Ramos (cell line): ENCODE data around the gene ENPP7.

Experiments
- in situ Hi-C: fragments of 300-500 bp; cut with MboI; formaldehyde crosslinking; loops from one replicate; pipeline ENCODE4 v1.14.3; 2022; ENCODE audit warnings: low sequenced_read_pairs; ENCODE audit not compliant: unreplicated experiment

ENPP7 gene

GRCh38 chr17:79730769-79731483 lies at the start of gene ENPP7:
TSS of gene ENPP7 (plus strand) at chr17:79730943. CDS start at chr17:79731140, 197 bp downstream.
- in situ Hi-C loops, result no loop called here

- in situ Hi-C loops, result no loop called here
Observed at GRCh38 chr17:79681101-79681621, 49.6 kb upstream of the ENPP7 start.

DNA sequence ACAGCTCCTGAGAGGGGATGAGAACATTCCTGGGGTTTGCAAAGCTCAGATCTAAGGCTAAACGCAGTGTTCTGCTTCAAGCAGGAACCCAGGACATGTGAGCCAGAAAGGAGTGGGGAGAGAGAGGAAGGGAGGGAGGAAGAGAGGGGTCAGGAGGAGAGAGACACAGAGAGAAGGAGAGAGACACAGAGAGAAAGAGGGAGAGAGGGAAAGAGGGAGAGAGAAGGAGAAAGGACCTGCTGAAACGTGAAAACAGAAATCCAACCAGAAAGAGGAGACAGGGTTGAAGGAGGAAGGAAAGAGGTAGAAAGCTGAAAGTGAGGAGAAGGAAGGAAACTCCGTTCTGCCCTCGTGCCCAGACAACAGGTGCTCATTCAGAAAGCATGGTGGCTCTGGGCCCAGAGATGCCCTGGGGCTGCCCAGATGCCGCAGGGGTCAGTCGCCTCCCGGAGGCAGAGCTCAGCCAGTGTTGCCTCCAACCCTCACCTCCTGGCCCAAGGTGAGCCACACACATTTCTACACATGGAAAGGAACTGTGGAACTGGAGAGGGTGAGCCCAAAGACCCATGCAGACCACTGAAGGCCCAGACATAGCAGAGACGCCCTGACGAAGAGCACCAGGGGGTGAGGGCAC lies 49.0 kb upstream of the ENPP7 start:
- in situ Hi-C loops, result no loop called here

GRCh38 chr17:79683365-79683764 lies 47.4 kb upstream of the ENPP7 start:
- in situ Hi-C loops, result no loop called here

DNA sequence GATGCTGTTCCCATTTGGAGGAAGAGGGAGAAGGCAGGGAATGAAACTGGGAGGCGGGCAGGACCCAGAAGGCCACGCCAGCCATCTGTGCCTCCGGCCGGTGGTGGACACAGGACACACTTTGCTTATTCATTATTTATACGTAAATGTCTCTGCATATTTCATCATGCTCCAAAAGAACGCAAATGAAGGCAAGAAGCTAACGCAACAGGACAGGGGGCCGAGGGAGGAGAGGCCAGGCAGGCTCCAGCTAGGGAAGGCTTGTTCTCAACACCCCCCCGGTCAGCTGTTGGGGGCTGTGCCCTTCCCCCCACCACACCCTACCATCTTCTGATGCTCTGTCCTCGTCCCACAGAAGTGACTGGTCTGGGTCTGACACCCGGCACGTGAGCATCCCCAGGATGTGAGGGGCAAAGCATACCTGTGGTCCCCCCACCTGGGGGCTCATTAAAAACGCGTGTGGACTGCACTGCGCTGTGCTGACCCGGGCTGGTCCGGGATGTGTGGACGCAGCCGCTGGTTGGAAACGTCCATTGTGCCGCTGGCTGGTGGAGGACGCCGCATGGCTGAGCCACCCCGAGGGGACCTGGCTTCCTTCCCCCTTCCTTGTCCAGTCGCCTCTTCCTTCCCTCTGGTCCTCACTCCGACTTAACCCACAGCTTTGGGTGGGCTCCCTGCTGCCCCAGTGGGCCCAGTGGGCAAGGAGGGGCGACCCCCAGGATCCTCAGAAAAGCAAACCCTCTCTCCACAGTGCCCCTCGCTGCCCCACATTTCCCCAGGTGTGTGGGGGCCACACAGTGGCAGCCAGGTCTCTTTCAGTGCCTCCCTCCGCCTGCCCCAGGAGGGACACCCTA lies 46.4 kb upstream of the ENPP7 start:
- in situ Hi-C loops, result no loop called here

GRCh38 chr17:79685121-79685520 lies 45.6 kb upstream of the ENPP7 start:
- in situ Hi-C loops, result no loop called here

DNA sequence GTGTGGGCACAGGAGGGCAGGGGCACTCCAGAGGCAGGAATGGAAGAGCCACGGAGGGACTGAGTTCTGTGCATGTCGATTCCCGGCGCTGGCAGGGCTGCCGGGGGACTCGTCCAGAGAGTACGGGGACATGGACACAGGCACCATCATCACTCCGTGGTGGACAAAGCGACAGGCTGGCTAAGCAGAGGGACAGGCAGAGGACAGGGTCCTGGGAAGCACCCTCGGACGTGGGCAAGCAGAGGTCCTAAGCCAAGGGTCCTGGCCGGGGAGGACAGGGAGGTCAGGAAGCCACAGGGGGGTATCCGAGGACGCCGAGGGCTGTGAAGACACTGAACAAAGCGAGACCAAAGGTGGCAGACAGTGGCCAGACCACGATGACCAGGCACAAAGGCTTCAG lies 44.3 kb upstream of the ENPP7 start:
- in situ Hi-C loops, result no loop called here

GRCh38 chr17:79690466-79690865 lies 40.3 kb upstream of the ENPP7 start:
- in situ Hi-C loops, result no loop called here

DNA sequence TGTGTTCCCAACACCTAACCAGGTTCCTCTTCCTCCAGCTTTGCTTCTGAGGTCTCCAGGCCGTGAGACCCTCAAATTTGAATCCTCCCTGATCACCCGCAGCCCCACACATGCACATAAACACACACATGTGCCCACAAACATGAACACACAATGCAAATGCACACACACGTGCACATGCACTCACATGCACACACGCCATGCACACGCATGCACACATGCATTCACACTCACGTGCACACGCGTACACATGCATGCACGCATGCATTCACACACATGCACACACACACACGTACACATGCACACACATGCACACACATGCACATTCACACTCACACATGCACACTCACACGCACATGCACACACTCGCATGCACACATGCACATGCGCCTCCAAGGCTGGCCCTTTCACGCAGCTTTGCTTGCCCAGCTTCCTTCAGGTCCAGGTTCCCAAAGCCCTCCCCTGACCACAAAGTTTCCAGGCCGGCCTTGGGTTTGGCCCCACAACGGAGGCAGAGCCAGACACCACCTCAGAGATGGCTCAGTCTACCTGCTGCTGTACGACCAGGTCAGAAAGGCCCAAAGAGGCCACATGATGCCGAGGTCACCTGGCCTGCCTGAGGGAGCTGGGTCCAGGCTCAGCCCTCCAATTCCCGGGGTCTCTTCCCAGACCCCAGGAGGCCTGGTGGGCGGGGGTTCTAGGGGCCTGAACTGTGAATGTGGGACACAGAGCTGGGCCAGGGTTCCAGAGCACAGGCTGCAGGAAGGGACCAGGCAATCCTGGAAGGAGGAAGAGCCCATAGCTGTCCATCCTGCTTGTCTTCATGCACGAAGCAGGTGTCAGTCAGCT lies 39.5 kb upstream of the ENPP7 start:
- in situ Hi-C loops, result no loop called here

DNA sequence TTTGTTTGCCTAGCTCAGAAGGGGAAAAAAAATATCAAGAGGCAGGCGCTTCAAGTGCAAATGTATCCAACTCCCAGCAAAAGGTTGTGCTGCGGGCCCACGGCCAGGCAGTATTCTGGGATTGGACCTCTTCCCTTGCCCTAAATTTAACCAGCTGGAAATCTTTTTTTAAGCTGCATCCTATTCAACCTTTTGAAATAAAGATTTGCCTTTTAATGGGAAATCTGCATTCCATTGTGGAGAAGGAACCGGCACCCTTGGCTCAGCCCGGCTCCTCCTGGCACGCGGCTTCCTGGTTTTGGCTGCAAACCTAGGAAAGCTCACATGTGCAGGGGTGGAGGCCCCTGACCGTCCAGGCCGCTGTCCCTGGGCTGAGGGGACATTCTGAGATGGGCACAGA lies 38.8 kb upstream of the ENPP7 start:
- in situ Hi-C loops, result no loop called here

DNA sequence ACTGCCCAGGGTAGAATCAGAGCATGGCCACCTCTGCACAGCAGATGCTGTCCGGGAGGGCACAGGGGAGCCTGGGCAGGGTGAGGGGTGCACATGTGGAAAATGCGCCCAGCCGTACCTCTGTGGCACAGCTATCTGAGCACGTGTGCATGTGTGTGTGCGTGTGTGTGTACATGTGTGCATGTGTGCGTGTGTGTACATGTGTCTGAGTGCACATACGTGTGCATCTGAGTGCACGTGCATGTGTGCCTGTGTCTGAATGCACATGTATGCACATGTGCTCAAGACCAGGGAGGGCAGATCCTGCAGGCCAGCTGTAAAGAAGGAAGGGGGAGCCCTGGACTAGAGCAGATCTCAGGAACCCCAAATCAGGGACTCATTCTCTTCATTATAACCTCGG lies 37.3 kb upstream of the ENPP7 start:
- in situ Hi-C loops, result no loop called here

GRCh38 chr17:79695293-79695790 lies 35.4 kb upstream of the ENPP7 start:
- in situ Hi-C loops, result no loop called here

GRCh38 chr17:79695797-79696609 lies 34.7 kb upstream of the ENPP7 start:
- in situ Hi-C loops, result no loop called here

DNA sequence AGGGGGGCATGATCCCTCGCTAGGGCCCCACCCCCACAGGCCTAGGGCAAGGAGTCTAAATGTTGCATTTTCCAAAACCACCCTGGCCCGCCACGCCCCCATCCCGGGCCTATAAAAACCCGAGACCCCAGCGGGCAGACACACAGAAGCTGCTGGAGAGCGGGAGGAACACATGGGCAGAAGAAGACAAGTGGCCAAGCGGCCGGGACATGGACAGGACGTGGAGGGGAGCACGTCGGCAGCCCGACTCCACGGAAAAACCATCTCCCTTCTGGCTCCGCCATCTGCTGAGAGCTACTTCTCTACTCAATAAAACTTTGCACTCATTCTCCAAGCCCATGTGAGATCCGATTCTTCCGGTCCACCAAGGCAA lies 34.1 kb upstream of the ENPP7 start:
- in situ Hi-C loops, result no loop called here

DNA sequence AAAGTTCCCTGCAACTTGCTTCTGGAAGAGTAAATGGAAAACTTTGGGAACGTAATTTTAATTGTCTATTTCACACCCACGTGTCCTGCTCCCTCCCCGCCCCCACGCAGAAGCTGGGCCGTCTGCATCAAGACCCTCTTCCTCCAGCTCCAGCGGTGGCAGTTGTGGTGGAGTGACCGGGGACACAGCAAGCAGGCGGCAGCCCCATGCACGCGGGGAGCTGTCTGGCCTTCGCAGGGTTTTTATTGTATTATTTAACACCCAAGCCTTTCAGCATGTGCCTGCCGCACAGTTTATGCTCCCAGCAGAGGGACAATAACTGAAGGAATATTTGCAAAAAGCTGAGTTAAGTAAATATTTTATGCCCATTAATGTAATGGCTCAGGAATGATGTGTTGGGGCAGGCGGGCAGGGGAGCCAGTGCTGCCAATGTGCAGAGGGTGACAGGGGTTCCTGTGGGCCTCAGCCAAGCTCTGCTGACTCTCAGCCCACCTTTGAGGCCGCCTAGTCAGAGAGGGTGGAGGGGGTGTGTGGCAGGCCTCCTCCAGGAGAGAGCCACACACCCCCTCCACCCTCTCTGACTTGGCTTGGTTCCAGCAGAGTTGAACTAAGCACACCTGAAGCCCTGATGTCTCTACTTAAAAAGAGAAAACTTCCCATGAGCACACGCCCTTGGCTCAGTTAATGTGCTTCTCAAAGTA lies 32.4 kb upstream of the ENPP7 start:
- in situ Hi-C loops, result no loop called here

GRCh38 chr17:79699386-79700036 lies 31.2 kb upstream of the ENPP7 start:
- in situ Hi-C loops, result no loop called here

DNA sequence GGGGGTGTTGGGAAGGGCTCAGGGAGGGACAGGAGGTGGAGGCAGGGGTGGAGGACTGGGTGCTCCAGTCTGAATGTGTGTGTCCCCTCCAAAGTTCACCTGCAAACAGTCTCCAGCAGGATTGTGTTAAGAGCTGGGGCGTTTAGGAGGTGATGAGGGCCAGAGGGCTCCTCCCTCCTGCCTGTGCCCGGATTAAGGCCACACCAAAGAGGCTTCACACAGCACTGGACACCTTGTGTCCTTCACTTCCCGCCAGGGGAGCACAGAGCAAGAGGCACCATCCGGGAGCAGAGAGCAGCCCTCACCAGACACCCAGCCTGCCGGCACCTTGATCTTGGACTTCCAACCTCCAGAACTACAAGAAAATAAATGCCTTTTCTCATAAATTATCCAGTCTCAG lies 30.2 kb upstream of the ENPP7 start:
- in situ Hi-C loops, result no loop called here

GRCh38 chr17:79702034-79702433 lies 28.7 kb upstream of the ENPP7 start:
- in situ Hi-C loops, result no loop called here
